Measurements from ENCODE around the gene PLA2G12B.
"Not testable (repeated sequence)": the region's sequence is repeated elsewhere in the genome, so short reads cannot be mapped to it uniquely, and the experiment has no call there.

Gene PLA2G12B, protein sequence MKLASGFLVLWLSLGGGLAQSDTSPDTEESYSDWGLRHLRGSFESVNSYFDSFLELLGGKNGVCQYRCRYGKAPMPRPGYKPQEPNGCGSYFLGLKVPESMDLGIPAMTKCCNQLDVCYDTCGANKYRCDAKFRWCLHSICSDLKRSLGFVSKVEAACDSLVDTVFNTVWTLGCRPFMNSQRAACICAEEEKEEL

GRCh38 chr10:72954596-72955554 lies at the start of gene PLA2G12B:
Gene PLA2G12B, minus strand, starts transcription at chr10:72954806. Its CDS starts 121 bp downstream, at chr10:72954685.
- DNase-seq (ENCODE audit: low read depth) = no peak

GRCh38 chr10:73003822-73004221 lies 49.2 kb upstream of the PLA2G12B start:
- no peak for DNase-seq (ENCODE audit: low read depth)

- no peak for DNase-seq (ENCODE audit: low read depth)
Measured at GRCh38 chr10:73000973-73001372, 46.4 kb upstream of the PLA2G12B start.

DNA sequence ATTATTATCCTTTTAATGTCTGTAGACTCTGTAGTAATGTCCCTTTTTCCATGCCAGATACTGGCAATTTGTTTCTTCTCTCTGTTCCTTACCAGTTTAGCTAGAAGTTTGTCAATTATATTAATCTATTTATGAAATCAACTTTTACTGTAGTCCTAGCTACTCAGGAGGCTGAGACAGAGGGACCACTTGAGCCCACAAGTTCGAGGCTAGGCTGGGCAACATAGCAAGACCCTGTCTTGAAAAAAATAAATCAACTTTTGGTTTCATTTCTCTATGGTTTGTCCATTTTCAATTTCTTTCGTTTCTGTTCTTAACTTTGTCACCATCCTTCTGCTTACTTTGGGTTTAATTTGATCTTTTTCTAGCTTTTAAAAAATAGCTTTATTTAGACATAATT lies 42.5 kb upstream of the PLA2G12B start:
- no peak for DNase-seq (ENCODE audit: low read depth)

GRCh38 chr10:72995459-72995858 lies 40.9 kb upstream of the PLA2G12B start:
- not testable (repeated sequence) for DNase-seq (ENCODE audit: low read depth)

GRCh38 chr10:72989771-72990170 lies 35.2 kb upstream of the PLA2G12B start:
- not testable (repeated sequence) for DNase-seq (ENCODE audit: low read depth)

- not testable (repeated sequence) for DNase-seq (ENCODE audit: low read depth)
Measured at GRCh38 chr10:72984618-72985017, 30.0 kb upstream of the PLA2G12B start.

DNA sequence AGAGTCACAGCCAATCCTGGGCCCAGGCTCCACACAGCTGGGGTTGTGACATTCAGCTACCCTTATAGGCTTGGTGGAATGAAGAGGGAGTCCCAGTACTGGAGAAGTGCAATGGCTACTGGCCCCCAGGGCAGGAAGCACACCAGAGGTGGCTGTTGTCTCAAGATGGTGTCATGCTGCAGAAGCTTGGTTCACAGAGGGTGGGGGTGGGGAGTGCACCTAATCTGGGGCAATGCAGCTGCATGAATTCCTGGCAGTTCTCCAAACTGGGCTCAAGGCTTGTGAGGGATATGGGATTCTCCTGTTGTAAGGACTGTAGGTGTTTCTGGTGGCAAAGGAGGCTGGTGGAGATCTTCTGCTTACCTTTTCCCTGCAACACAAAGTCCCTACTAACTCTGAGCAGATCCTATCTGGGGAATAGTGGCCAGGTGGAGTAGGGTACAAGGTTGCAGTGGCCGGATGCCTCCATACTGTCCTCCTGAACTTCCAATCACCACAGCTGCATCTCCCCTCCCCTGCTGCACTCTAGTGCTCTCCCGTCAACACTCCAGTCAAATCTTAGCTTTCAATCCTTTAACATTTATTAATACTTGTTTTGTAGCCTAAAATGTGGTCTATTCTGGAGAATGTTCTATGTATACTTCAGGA lies 27.4 kb upstream of the PLA2G12B start:
- no peak for DNase-seq (ENCODE audit: low read depth)

DNA sequence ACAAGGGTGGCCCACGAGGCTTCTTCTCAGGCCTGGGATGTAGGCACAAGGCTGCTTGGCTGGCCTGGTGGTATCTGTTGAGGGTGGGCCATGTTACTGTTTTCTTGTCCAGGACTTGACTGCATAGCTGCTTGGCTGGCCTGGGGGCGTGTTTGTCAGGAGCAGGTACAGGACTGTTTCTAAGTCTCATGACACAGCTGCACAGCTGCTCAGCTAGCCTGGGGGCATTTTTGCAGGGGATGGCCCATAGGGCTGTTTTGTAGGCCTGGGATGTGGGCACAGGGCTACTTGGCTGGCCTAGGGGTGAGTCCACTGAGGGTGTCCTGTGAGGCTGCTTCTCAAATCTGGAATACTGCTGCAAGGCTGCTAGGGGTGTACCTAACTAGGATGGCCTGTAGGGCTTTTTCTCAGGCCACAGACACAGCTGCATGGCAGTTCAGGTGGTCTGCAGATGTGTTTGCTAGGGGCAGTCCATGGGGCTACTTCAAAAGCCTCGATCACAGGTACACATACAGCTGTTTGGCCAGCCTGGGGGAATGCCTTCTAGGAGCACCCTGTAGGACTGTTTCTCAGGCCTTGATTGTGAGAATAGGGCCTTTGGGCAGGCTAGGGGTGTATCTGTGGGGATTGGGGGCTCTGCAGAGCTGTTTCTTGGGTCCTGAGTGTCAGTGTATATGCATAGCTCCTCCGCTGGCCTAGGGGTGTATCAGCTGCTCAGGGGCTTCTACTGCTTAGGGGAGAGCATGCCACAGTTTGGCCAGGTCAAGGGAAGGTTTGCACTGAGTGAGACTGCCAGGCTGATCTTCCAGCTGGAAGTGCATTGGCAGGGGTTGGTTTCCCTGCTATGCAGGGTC lies 26.6 kb upstream of the PLA2G12B start:
- no peak for DNase-seq (ENCODE audit: low read depth)

- DNase-seq (ENCODE audit: low read depth) = no peak
Measured at GRCh38 chr10:72980348-72980747, 25.7 kb upstream of the PLA2G12B start.

DNA sequence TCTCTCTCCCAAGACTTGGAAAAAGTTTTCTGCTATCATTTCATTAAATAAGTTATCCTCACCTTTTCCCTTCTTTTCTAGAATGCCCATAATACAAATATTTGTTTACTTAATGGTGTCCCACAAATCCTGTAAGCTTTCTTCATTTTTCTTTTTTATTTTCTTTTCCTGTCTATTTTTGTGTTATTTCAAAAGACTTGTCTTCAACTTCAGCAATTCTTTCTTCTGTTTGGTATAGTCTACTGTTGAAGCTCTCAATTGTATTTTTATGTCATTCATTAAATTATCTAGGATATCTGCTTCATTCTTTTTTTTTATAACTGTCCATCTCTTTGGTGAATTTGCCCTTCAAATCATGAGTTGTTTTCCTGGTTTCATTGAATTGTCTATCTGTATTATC lies 25.1 kb upstream of the PLA2G12B start:
- no peak for DNase-seq (ENCODE audit: low read depth)

DNA sequence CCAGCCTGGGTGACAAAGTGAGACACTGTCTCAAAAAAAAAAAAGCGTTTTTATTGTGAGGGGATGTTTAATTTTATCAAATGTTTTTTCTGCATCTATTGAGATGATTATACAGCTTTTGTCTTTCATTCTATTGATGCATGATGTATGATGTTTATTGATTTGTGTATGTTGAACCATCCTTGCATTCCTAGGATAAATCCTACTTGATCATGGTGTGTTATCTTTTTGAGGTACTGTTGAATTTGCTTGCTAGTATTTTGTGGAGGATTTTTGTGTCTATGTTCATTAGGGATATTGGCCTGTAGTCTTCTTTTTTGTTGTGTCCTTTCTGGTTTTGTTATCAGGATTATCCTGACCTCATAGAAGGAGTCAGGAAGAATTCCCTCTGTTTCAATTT lies 22.3 kb upstream of the PLA2G12B start:
- DNase-seq (ENCODE audit: low read depth) = no peak

GRCh38 chr10:72956001-72956400 lies 1.4 kb upstream of the PLA2G12B start:
- no peak for DNase-seq (ENCODE audit: low read depth)

GRCh38 chr10:72954230-72954595 lies 393 bp downstream of the PLA2G12B start:
- DNase-seq (ENCODE audit: low read depth) = no peak

DNA sequence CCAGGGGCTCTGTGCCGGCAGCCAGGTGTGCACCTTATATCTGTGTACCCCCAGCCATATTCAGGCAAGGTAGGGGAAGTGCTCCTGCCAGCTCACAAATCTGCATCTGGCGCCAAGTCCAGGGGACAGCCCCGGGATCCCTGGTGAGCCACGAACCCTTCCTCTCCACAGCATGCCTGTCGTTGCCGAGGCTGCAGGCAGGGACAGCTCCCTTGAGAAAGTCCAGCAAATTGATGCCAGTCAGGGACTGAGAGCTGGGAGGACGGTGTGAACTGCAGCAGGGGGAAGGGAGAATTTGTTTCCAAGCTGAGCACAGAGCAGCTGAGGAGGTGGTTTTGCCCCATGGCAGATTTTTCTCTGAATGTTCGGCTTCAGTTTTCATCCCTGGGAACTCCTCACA lies 919 bp downstream of the PLA2G12B start:
- DNase-seq (ENCODE audit: low read depth) = no peak

GRCh38 chr10:72952642-72953158 lies 1.9 kb downstream of the PLA2G12B start:
- no peak for DNase-seq (ENCODE audit: low read depth)

DNA sequence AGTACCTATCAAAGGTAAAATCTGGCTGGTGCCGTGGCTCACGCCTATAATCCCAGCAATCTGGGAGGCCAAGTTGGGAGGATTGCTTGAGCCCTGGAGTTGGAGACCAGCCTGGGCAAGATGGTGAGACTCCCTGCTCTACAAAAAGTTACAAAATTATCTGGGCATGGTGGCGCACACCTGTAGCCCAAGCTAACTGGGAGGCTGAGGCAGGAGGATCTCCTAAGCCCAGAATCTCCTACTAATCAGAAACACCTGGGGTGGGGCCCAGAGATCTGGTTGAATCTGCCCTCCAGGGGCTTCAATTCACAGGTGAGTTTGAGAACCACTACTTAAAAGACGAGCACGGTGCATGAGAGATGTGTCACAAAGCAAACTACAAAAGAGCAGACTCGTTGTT lies 2.4 kb downstream of the PLA2G12B start:
- DNase-seq (ENCODE audit: low read depth) = no peak

GRCh38 chr10:72951760-72952159 lies 2.8 kb downstream of the PLA2G12B start:
- DNase-seq (ENCODE audit: low read depth) = no peak

DNA sequence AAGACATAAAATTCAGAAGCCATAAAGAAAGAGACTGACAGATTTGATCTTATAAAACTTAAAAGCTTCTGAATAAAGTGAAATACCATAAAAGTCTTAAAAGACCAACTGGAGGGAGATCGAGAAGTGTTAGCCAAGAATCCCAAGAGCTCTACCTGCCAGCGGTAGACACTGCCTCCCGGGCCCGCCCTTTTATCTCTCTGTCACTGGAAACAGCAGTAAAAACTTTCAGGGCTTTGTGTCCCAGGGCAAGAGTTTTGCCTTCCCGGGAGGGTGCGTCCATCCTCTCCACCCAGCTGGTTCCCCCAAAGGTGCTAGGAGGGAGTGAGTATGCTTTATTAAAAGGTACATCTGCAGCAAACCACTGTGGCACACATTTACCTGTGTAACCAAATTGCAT lies 5.8 kb downstream of the PLA2G12B start:
- no peak for DNase-seq (ENCODE audit: low read depth)

DNA sequence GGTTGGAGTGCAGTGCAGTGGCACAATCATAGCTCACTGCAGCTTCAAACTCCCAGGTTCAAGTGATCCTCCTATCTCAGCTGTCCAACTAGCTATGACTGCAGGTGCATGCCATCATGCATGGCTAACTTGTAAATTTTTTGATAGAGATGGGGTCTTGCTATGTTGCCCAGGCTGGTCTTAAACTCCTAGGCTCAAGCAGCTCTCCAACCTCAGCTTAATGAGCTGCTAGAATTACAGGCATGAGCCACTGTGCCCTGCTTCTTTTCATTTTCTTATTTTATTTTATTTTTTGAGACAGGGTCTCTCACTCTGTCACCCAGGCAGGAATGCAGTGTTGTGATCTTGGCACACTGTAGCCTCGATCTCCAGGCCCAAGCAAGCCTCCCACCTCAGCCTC lies 7.6 kb downstream of the PLA2G12B start:
- DNase-seq (ENCODE audit: low read depth) = no peak

DNA sequence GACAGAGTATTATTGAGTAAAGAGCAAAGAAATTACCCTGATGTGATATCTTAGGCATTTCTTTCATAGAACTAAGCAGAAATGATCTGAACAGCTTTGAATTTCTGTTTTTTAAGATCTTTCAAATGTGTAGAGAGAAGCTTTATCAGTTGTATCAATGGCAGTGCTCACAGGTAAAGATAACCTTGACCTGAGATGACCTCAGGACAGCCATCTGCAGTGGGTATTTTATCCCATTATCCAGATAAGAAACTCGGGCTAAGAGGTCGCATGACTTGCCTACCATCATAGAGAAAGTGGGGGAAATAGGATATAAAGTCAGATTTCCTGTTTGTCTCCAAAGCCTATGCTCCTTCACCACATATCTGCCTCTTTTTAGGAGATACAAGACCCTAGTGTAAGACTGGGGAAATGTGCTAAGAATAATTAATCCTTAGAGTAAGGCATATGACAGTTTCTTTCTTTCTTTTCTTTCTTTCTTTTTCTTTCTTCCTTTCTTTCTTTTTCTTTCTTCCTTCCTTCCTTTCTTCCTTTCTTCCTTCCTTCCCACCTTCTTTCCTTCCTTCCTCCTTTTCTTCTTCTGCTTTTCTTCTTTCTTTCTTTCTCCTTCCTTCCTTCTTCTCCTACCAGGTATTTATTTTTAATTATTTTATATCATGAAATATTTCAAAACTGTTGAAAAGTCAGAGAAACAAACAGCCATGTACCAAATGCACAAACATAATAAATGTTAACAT lies 10.9 kb downstream of the PLA2G12B start:
- DNase-seq (ENCODE audit: low read depth) = no peak
